ENCODE data around the gene MET. TPM values are rescaled to one million over a fixed set of nuclear protein-coding genes. Genes with fewer than 3 reads are reported as not detected.

Gene MET
- total and polyA plus RNA-seq, 2 of the 13 experiments (the other 11 are each of a cell fraction or from before 2014, with no cell fraction given), result 21.8 to 31.5 TPM

GRCh38 chr7:116810267-116811116 is 138.5 kb downstream of the MET start (continued):
- TF ChIP-seq CERS6 (CRISPR knock-in tag; IDR thresholded peaks at IDR 0.05) (no peak), PCBP1 (IDR thresholded peaks at IDR 0.05; ENCODE audit: borderline replicate concordance, low read depth, low read length) (no peak), ZNF704 (CRISPR knock-in tag; IDR thresholded peaks at IDR 0.05; ENCODE audit: borderline replicate concordance) (no peak), ZFP82 (CRISPR knock-in tag; IDR thresholded peaks at IDR 0.05; ENCODE audit: borderline replicate concordance) (no peak), EHMT2 (IDR thresholded peaks at IDR 0.05; ENCODE audit: borderline replicate concordance, low read depth, low read length) (peak; percentile 67; the same call in 1 of the 2 replicates), CBX5 (CRISPR knock-in tag; IDR thresholded peaks at IDR 0.05; ENCODE audit: borderline replicate concordance) (no peak), SRSF9 (IDR thresholded peaks at IDR 0.05; ENCODE audit: borderline replicate concordance, insufficient read depth, low read depth, low read length, poor library complexity, severe bottlenecking) (no peak), CBX2 (IDR thresholded peaks at IDR 0.05; ENCODE audit: low read depth, low read length) (no peak), CBX2 (CRISPR knock-in tag; IDR thresholded peaks at IDR 0.05; ENCODE audit: low read depth) (no peak), ZNF7 (CRISPR knock-in tag; IDR thresholded peaks at IDR 0.05) (no peak), ZNF121 (CRISPR knock-in tag; IDR thresholded peaks at IDR 0.05) (no peak)
- TF ChIP-seq, protein P1, sequence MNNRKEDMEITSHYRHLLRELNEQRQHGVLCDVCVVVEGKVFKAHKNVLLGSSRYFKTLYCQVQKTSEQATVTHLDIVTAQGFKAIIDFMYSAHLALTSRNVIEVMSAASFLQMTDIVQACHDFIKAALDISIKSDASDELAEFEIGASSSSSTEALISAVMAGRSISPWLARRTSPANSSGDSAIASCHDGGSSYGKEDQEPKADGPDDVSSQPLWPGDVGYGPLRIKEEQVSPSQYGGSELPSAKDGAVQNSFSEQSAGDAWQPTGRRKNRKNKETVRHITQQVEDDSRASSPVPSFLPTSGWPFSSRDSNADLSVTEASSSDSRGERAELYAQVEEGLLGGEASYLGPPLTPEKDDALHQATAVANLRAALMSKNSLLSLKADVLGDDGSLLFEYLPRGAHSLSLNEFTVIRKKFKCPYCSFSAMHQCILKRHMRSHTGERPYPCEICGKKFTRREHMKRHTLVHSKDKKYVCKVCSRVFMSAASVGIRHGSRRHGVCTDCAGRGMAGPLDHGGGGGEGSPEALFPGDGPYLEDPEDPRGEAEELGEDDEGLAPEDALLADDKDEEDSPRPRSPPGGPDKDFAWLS (CRISPR knock-in tag; IDR thresholded peaks at IDR 0.05; ENCODE audit: borderline replicate concordance), result no peak
- TF ChIP-seq, protein P2, sequence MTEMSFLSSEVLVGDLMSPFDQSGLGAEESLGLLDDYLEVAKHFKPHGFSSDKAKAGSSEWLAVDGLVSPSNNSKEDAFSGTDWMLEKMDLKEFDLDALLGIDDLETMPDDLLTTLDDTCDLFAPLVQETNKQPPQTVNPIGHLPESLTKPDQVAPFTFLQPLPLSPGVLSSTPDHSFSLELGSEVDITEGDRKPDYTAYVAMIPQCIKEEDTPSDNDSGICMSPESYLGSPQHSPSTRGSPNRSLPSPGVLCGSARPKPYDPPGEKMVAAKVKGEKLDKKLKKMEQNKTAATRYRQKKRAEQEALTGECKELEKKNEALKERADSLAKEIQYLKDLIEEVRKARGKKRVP (CRISPR knock-in tag; IDR thresholded peaks at IDR 0.05), result 0 out of 4 replicates have a peak, but pooled peaks of 1 of the 2 experiments have one; percentile 40
- TF ChIP-seq, protein P3, sequence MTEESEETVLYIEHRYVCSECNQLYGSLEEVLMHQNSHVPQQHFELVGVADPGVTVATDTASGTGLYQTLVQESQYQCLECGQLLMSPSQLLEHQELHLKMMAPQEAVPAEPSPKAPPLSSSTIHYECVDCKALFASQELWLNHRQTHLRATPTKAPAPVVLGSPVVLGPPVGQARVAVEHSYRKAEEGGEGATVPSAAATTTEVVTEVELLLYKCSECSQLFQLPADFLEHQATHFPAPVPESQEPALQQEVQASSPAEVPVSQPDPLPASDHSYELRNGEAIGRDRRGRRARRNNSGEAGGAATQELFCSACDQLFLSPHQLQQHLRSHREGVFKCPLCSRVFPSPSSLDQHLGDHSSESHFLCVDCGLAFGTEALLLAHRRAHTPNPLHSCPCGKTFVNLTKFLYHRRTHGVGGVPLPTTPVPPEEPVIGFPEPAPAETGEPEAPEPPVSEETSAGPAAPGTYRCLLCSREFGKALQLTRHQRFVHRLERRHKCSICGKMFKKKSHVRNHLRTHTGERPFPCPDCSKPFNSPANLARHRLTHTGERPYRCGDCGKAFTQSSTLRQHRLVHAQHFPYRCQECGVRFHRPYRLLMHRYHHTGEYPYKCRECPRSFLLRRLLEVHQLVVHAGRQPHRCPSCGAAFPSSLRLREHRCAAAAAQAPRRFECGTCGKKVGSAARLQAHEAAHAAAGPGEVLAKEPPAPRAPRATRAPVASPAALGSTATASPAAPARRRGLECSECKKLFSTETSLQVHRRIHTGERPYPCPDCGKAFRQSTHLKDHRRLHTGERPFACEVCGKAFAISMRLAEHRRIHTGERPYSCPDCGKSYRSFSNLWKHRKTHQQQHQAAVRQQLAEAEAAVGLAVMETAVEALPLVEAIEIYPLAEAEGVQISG (CRISPR knock-in tag; IDR thresholded peaks at IDR 0.05), result no peak
- TF ChIP-seq, protein P4, sequence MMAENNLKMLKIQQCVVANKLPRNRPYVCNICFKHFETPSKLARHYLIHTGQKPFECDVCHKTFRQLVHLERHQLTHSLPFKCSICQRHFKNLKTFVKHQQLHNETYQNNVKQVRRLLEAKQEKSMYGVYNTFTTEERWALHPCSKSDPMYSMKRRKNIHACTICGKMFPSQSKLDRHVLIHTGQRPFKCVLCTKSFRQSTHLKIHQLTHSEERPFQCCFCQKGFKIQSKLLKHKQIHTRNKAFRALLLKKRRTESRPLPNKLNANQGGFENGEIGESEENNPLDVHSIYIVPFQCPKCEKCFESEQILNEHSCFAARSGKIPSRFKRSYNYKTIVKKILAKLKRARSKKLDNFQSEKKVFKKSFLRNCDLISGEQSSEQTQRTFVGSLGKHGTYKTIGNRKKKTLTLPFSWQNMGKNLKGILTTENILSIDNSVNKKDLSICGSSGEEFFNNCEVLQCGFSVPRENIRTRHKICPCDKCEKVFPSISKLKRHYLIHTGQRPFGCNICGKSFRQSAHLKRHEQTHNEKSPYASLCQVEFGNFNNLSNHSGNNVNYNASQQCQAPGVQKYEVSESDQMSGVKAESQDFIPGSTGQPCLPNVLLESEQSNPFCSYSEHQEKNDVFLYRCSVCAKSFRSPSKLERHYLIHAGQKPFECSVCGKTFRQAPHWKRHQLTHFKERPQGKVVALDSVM (CRISPR knock-in tag; IDR thresholded peaks at IDR 0.05), result no peak
- TF ChIP-seq, protein P5, sequence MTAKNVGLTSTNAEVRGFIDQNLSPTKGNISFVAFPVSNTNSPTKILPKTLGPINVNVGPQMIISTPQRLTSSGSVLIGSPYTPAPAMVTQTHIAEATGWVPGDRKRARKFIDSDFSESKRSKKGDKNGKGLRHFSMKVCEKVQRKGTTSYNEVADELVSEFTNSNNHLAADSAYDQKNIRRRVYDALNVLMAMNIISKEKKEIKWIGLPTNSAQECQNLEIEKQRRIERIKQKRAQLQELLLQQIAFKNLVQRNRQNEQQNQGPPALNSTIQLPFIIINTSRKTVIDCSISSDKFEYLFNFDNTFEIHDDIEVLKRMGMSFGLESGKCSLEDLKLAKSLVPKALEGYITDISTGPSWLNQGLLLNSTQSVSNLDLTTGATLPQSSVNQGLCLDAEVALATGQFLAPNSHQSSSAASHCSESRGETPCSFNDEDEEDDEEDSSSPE (CRISPR knock-in tag; IDR thresholded peaks at IDR 0.05), result no peak

Data from HepG2 (cell line).